CD4-positive, alpha-beta T cell treated with Interferon alpha-2 for 1 hour (primary cell): Measurements from ENCODE around the gene KDM5C.
"Not testable (repeated sequence)": the region's sequence is repeated elsewhere in the genome, so short reads cannot be mapped to it uniquely, and the experiment has no call there.

ENCODE experiments used
- DNase-seq, 2 donors: peaks; one replicate each; pipeline ENCODE4 v3.0.0-alpha.2; 2020 to 2022

KDM5C gene

GRCh38 chrX:53186351-53186750 lies 38.7 kb downstream of the KDM5C start:
- DNase-seq = no peak

- no peak for DNase-seq
Measured at GRCh38 chrX:53184836-53185235, 40.2 kb downstream of the KDM5C start.

- no peak for DNase-seq
Measured at GRCh38 chrX:53171356-53171755, 53.7 kb downstream of the KDM5C start.

GRCh38 chrX:53166103-53166502 lies 58.9 kb downstream of the KDM5C start:
- DNase-seq = no peak

GRCh38 chrX:53164566-53164965 lies 60.4 kb downstream of the KDM5C start:
- DNase-seq = not testable (repeated sequence)

GRCh38 chrX:53163436-53163835 lies 61.6 kb downstream of the KDM5C start:
- DNase-seq = no peak

GRCh38 chrX:53160297-53160983 lies 64.6 kb downstream of the KDM5C start:
- no peak for DNase-seq

GRCh38 chrX:53159184-53159583 lies 65.8 kb downstream of the KDM5C start:
- DNase-seq = no peak

- DNase-seq = no peak
Measured at GRCh38 chrX:53156207-53156596, 68.8 kb downstream of the KDM5C start.

GRCh38 chrX:53155512-53156206 lies 69.3 kb downstream of the KDM5C start:
- no peak for DNase-seq

GRCh38 chrX:53153581-53153980 lies 71.4 kb downstream of the KDM5C start:
- DNase-seq = no peak
